GM12865 (cell line): Measurements from ENCODE around the gene FGF9.

Source experiments
- DNase-seq: peaks from one replicate; pipeline ENCODE4 v3.0.0; 2010; ENCODE audit warnings: low read depth
- H3K4me3 ChIP-seq: 2 replicates; pipeline ENCODE4 v1.5.1; 2011; ENCODE audit warnings: mild to moderate bottlenecking, low read depth, low read length, control low read depth
- TF ChIP-seq, protein P1 (sequence below): IDR thresholded peaks from 2 replicates; pipeline ENCODE4 v1.5.1; 2011; ENCODE audit warnings: low read length, control low read depth, low read depth, inconsistent platforms; ENCODE audit not compliant: insufficient read depth; ENCODE audit errors: missing control alignments

The FGF9 gene

DNA sequence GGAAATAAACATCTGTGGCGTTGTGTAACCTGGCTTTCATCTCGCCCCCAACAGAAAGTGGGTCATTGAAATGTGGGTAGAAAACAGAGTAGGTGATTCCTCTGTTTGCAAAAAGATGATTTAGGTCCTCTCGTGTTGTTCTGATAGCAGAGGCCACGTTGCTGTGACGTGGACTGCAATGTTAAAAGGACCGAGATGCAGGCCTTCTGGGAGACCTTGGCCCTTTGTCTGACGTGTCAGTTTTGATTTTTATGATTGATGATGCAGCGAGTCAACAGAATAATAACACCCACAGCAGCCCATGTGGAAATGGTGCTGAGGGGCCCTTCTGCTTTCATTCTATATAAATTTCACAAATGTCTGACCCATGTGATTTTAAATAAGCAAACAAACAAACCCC lies 68.9 kb downstream of the FGF9 start:
- no peak for DNase-seq
- TF ChIP-seq, protein P1, sequence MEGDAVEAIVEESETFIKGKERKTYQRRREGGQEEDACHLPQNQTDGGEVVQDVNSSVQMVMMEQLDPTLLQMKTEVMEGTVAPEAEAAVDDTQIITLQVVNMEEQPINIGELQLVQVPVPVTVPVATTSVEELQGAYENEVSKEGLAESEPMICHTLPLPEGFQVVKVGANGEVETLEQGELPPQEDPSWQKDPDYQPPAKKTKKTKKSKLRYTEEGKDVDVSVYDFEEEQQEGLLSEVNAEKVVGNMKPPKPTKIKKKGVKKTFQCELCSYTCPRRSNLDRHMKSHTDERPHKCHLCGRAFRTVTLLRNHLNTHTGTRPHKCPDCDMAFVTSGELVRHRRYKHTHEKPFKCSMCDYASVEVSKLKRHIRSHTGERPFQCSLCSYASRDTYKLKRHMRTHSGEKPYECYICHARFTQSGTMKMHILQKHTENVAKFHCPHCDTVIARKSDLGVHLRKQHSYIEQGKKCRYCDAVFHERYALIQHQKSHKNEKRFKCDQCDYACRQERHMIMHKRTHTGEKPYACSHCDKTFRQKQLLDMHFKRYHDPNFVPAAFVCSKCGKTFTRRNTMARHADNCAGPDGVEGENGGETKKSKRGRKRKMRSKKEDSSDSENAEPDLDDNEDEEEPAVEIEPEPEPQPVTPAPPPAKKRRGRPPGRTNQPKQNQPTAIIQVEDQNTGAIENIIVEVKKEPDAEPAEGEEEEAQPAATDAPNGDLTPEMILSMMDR, result no peak

DNA sequence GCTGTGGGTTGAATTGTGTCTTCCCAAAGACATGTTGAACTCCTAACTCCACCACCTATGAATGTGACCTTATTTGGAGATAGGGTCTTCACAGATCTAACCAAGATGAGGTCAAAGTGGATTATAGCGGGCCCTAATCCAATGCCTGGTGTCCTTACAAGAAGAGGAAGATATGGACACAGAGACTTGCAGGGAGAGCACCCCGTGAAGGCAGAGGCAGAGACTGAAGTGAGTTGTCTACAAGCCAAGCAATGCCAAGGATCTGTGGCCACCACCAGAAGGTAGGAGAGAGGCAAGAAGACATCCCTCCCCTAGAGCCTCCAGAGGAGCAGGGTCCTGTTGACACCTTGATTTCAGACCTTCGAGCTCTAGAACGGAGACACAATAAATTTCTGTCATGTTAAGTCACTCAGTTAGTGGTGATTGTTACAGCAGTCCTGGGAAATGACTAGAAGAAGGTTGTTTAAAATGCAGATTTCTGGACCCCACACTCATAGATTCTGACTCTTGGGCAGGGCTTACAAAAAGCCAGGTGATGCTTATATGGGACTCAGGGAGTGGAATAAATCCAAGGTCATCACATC lies 70.6 kb downstream of the FGF9 start:
- H3K4me3 ChIP-seq, result no peak overlapping the region
- TF ChIP-seq, protein P1, result no peak
- DNase-seq, result no peak

More for the DNA sequence above, 68.9 kb downstream of the FGF9 start:
- H3K4me3 ChIP-seq, result no peak overlapping the region

DNA sequence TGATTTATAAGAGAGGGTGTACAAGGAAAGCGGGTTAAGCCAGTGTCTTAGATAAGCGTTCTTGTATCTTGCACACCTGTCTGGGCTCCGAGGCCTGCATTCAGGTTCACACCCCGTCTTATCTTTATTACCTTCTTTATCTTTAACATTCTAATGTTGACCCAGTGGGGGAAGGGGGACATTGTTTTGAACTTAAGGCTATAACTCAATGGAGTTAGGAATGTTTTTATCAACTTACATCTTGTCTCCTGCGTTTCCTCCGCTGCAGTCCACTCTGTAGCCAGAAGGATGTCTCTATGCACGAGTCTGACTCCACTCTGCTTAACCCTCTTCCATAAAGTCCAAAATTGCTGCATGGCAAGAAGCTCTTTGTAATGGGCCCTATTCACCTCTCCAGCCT lies 71.2 kb downstream of the FGF9 start:
- no peak overlapping the region for H3K4me3 ChIP-seq
- TF ChIP-seq, protein P1, result no peak
- no peak for DNase-seq

DNA sequence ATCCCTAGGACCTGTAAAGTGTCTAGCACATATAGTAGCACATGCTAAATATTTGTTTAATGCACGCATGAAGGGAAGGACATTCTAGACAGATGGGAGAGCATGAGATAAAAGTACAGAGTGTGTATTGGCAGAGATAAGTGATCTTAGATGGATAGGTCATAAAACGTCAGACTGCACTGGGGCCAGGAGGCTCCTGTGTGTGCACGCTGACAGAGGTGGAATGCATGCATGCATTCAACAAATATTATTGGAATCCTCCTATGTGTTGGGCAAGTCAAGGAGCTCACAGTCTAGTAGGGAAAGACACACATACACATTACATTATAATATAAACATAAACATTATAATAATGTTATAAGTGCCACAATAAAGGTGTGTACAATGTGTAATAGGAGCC lies 73.3 kb downstream of the FGF9 start:
- TF ChIP-seq, protein P1, result no peak
- DNase-seq, result no peak
- no peak overlapping the region for H3K4me3 ChIP-seq

DNA sequence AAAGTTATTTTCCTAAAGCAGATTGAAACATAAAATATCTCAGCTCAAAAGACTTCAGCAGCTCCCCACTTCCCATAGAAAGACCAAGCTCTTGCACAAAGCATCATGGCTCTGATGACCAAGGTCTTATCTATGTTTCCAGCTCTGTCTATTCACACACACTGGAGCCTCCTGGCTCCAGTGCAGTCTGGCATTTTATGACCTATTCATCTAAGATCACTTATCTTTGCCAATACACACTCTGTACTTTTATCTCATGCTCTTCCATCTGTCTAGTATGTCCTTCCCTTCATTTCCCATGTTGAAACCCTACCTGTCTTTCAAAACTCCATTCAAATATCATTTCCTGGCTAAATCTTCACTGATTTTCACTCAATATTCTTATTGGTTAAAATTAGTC lies 74.4 kb downstream of the FGF9 start:
- TF ChIP-seq, protein P1, result no peak
- no peak for DNase-seq
- no peak overlapping the region for H3K4me3 ChIP-seq

DNA sequence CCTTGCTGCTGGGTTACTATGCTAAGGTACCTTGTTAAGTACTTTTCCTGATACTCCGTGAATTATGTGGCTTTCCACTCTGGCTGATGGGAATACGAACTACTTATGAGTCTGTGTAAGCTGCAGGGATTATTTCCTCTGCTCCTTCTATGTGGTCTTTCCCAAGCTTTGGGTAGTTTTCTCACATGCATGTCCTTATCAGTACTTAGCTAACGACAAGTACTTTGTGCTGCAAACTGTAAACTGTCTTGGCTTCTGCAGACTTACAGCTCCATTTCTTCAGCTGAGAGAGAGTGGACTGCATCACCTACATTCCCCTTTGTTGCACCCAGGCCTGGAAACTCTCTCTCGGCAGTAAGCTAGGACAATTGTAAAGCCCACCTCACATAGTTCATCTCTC lies 76.6 kb downstream of the FGF9 start:
- H3K4me3 ChIP-seq, result no peak overlapping the region
- no peak for DNase-seq
- TF ChIP-seq, protein P1, result no peak

DNA sequence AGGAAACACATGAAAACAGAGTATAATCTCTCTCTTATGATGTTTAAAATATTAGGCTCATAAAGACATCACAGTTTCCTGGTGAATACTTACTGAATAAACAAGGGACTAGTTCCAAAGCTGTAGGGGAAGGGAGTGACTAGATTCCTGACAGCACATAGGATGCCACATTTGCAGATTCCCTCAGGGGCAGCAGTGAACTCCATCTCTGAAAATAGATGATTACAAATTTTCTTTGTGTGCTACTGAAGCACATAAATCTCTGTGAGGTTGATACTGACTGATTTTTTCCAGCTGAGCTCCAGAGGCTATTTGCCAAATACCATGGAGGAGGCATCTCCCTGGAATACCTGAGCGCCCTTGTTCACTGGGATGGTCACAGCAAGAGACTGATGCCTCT lies 77.3 kb downstream of the FGF9 start:
- TF ChIP-seq, protein P1, result no peak
- DNase-seq, result no peak
- no peak overlapping the region for H3K4me3 ChIP-seq
